Measurements from ENCODE around the gene ME2. TPM values are rescaled to one million over a fixed set of nuclear protein-coding genes. Genes with fewer than 3 reads are reported as not detected.
A peak's percentile ranks its signal among the peaks of the same experiment; 100 is the strongest.
"Not testable (repeated sequence)": the region's sequence is repeated elsewhere in the genome, so short reads cannot be mapped to it uniquely, and the experiment has no call there.

The ME2 gene
- total RNA-seq (2014; rRNA removed; shearing (Covaris generic)), result 84.9 and 111 TPM in 2 replicates
- 78.4 and 93.0 TPM in 2 replicates for polyA plus RNA-seq (2015; cell fraction: cytosol; rRNA removed)
- 83.1 and 89.4 TPM in 2 replicates for polyA plus RNA-seq (2015; cell fraction: nucleus; rRNA removed)

GRCh38 chr18:50878345-50879301 is at the start of gene ME2:
ME2 (plus strand) TSS chr18:50879118; CDS start chr18:50895821, 16,703 bp downstream.
- DNase-seq (ENCODE audit: low read depth), result peak; percentile 95

- DNase-seq (ENCODE audit: low read depth), result no peak
Measured at GRCh38 chr18:50829644-50830043, 49.3 kb upstream of the ME2 start.

- no peak for DNase-seq (ENCODE audit: low read depth)
Measured at GRCh38 chr18:50830544-50830943, 48.4 kb upstream of the ME2 start.

GRCh38 chr18:50832754-50833153 is 46.2 kb upstream of the ME2 start:
- no peak for DNase-seq (ENCODE audit: low read depth)

- DNase-seq (ENCODE audit: low read depth), result not testable (repeated sequence)
Measured at GRCh38 chr18:50833496-50833895, 45.4 kb upstream of the ME2 start.

- DNase-seq (ENCODE audit: low read depth), result peak; percentile 92
Measured at GRCh38 chr18:50836521-50836957, 42.4 kb upstream of the ME2 start.

- no peak for DNase-seq (ENCODE audit: low read depth)
Measured at GRCh38 chr18:50839341-50839740, 39.6 kb upstream of the ME2 start.

- DNase-seq (ENCODE audit: low read depth), result no peak
Measured at GRCh38 chr18:50839996-50840395, 38.9 kb upstream of the ME2 start.

GRCh38 chr18:50842846-50843245 is 36.1 kb upstream of the ME2 start:
- DNase-seq (ENCODE audit: low read depth), result no peak

- DNase-seq (ENCODE audit: low read depth), result no peak
Measured at GRCh38 chr18:50844554-50844953, 34.4 kb upstream of the ME2 start.

- DNase-seq (ENCODE audit: low read depth), result no peak
Measured at GRCh38 chr18:50844960-50845359, 34.0 kb upstream of the ME2 start.

GRCh38 chr18:50847192-50847591 is 31.7 kb upstream of the ME2 start:
- DNase-seq (ENCODE audit: low read depth), result peak; percentile 95

- DNase-seq (ENCODE audit: low read depth), result no peak
Measured at GRCh38 chr18:50848061-50848551, 30.8 kb upstream of the ME2 start.

- DNase-seq (ENCODE audit: low read depth), result no peak
Measured at GRCh38 chr18:50848991-50849390, 29.9 kb upstream of the ME2 start.

- DNase-seq (ENCODE audit: low read depth), result no peak
Measured at GRCh38 chr18:50849419-50849821, 29.5 kb upstream of the ME2 start.

GRCh38 chr18:50850307-50851065 is 28.4 kb upstream of the ME2 start:
- DNase-seq (ENCODE audit: low read depth), result no peak

GRCh38 chr18:50853863-50854271 is 25.1 kb upstream of the ME2 start:
- peak; percentile 99 for DNase-seq (ENCODE audit: low read depth)

GRCh38 chr18:50855976-50856757 is 22.8 kb upstream of the ME2 start:
- no peak for DNase-seq (ENCODE audit: low read depth)

GRCh38 chr18:50857166-50857565 is 21.8 kb upstream of the ME2 start:
- DNase-seq (ENCODE audit: low read depth), result peak; percentile 71

GRCh38 chr18:50857694-50858093 is 21.2 kb upstream of the ME2 start:
- no peak for DNase-seq (ENCODE audit: low read depth)
